RWPE2 (cell line): Measurements from ENCODE around the gene RPS3A.

ENCODE experiments used
- ATAC-seq: fragments of 200-7000 bp; cut with Tn5 transposase; 3 replicates; pipeline ENCODE4 v1.9.1; 2021; ENCODE audit warnings: low read depth
- DNase-seq: peaks from one replicate; pipeline ENCODE4 v3.0.0-alpha.2; 2020; ENCODE audit warnings: low spot score
- H3K27ac ChIP-seq: fragments of 450-650 bp; 2 replicates; pipeline ENCODE4 v1.5.1; 2017; ENCODE audit warnings: mild to moderate bottlenecking; ENCODE audit not compliant: poor library complexity, severe bottlenecking
- H3K27me3 ChIP-seq: fragments of 250-450 bp; sonication (Bioruptor Pico); 2 replicates; pipeline ENCODE4 v1.5.1; 2021; ENCODE audit warnings: mild to moderate bottlenecking, moderate library complexity; ENCODE audit not compliant: insufficient read depth, poor library complexity, severe bottlenecking
- H3K36me3 ChIP-seq: fragments of 250-450 bp; sonication (Bioruptor Pico); 2 replicates; pipeline ENCODE4 v1.5.1; 2020; ENCODE audit warnings: low read depth, mild to moderate bottlenecking, moderate library complexity
- H3K4me1 ChIP-seq: fragments of 250-450 bp; sonication (Bioruptor Pico); 2 replicates; pipeline ENCODE4 v1.5.1; 2021; ENCODE audit warnings: mild to moderate bottlenecking, moderate library complexity; ENCODE audit not compliant: insufficient read depth, poor library complexity, severe bottlenecking
- H3K4me3 ChIP-seq: fragments of 250-450 bp; sonication (Bioruptor Pico); 2 replicates; pipeline ENCODE4 v1.5.1; 2021; ENCODE audit warnings: mild to moderate bottlenecking, moderate library complexity; ENCODE audit not compliant: severe bottlenecking
- H3K9me3 ChIP-seq: fragments of 250-450 bp; sonication (Bioruptor Pico); 2 replicates; pipeline ENCODE4 v1.5.1; 2021; ENCODE audit warnings: mild to moderate bottlenecking, moderate library complexity; ENCODE audit not compliant: severe bottlenecking
- CTCF ChIP-seq: fragments of 450-650 bp; IDR thresholded peaks from one replicate; pipeline ENCODE4 v1.5.1; 2017; ENCODE audit warnings: mild to moderate bottlenecking, moderate library complexity; ENCODE audit not compliant: poor library complexity, severe bottlenecking

The RPS3A gene

GRCh38 chr4:151143162-151143561 lies 43.7 kb downstream of the RPS3A start:
- no peak overlapping the region for H3K27ac ChIP-seq
- no peaks in the 10 kb centered on the region for H3K27me3 ChIP-seq
- H3K36me3 ChIP-seq = peaks cover 64% of the 10 kb centered on the region
- H3K4me1 ChIP-seq = no peaks in the 10 kb centered on the region
- ATAC-seq (no peak), DNase-seq (no peak)
- no peak overlapping the region for H3K4me3 ChIP-seq
- TF ChIP-seq CTCF = no peak
- H3K9me3 ChIP-seq = no peaks in the 10 kb centered on the region

- DNase-seq (no peak), ATAC-seq (no peak)
- no peaks in the 10 kb centered on the region for H3K4me1 ChIP-seq
- H3K36me3 ChIP-seq = peaks cover 67% of the 10 kb centered on the region
- H3K27me3 ChIP-seq = no peaks in the 10 kb centered on the region
- no peak overlapping the region for H3K27ac ChIP-seq
- H3K9me3 ChIP-seq = no peaks in the 10 kb centered on the region
- TF ChIP-seq CTCF = no peak
- no peak overlapping the region for H3K4me3 ChIP-seq
These were observed 44.4 kb downstream of the RPS3A start for GRCh38 chr4:151143811-151144210.

GRCh38 chr4:151144329-151145072 lies 45.1 kb downstream of the RPS3A start:
- DNase-seq = no peak
- TF ChIP-seq CTCF = no peak
- ATAC-seq = no peak
- H3K4me1 ChIP-seq = no peaks in the 10 kb centered on the region
- no peaks in the 10 kb centered on the region for H3K9me3 ChIP-seq
- H3K27ac ChIP-seq = no peak overlapping the region
- no peak overlapping the region for H3K4me3 ChIP-seq
- no peaks in the 10 kb centered on the region for H3K27me3 ChIP-seq
- peaks cover 67% of the 10 kb centered on the region for H3K36me3 ChIP-seq

- H3K27ac ChIP-seq = no peak overlapping the region
- H3K27me3 ChIP-seq = no peaks in the 10 kb centered on the region
- peaks cover 47% of the 10 kb centered on the region for H3K36me3 ChIP-seq
- H3K4me3 ChIP-seq = no peak overlapping the region
- no peak for ATAC-seq
- no peaks in the 10 kb centered on the region for H3K4me1 ChIP-seq
- no peak for DNase-seq
- TF ChIP-seq CTCF = no peak
- H3K9me3 ChIP-seq = no peaks in the 10 kb centered on the region
These were observed 47.6 kb downstream of the RPS3A start for GRCh38 chr4:151147000-151147399.

GRCh38 chr4:151148261-151148660 lies 48.8 kb downstream of the RPS3A start:
- ATAC-seq (no peak), DNase-seq (no peak)
- H3K27me3 ChIP-seq = no peaks in the 10 kb centered on the region
- no peak for TF ChIP-seq CTCF
- H3K36me3 ChIP-seq = peaks cover 35% of the 10 kb centered on the region
- H3K4me1 ChIP-seq = no peaks in the 10 kb centered on the region
- H3K4me3 ChIP-seq = no peak overlapping the region
- no peak overlapping the region for H3K27ac ChIP-seq
- H3K9me3 ChIP-seq = no peaks in the 10 kb centered on the region
